Retinal pigment epithelial cell (primary cell): ENCODE measurements around the gene CPVL.

Source experiments
- DNase-seq: peaks from one replicate; pipeline ENCODE4 v3.0.0-alpha.2; 2010; ENCODE audit warnings: low read depth
- H3K4me3 ChIP-seq: 2 replicates; pipeline ENCODE4 v1.5.1; 2011; ENCODE audit warnings: mild to moderate bottlenecking, low read length, control low read depth, moderate library complexity
- CTCF ChIP-seq: conservative IDR thresholded peaks from 2 replicates; pipeline ENCODE4 v1.5.1; 2011; ENCODE audit warnings: low read depth, low read length, control low read depth, inconsistent platforms

The CPVL gene

GRCh38 chr7:29045258-29046086 is 100.9 kb downstream of the CPVL start:
- TF ChIP-seq CTCF, result no peak
- no peak for DNase-seq
- no peak overlapping the region for H3K4me3 ChIP-seq

- no peak for DNase-seq
- H3K4me3 ChIP-seq, result no peak overlapping the region
- no peak for TF ChIP-seq CTCF
Observed at GRCh38 chr7:29044554-29044953, 101.8 kb downstream of the CPVL start.

GRCh38 chr7:29043576-29043975 is 102.8 kb downstream of the CPVL start:
- no peak overlapping the region for H3K4me3 ChIP-seq
- TF ChIP-seq CTCF, result no peak
- DNase-seq, result no peak

GRCh38 chr7:29042824-29043231 is 103.5 kb downstream of the CPVL start:
- DNase-seq, result no peak
- TF ChIP-seq CTCF, result no peak
- no peak overlapping the region for H3K4me3 ChIP-seq

- no peak overlapping the region for H3K4me3 ChIP-seq
- DNase-seq, result no peak
- no peak for TF ChIP-seq CTCF
Observed at GRCh38 chr7:29041991-29042390, 104.3 kb downstream of the CPVL start.

GRCh38 chr7:29040579-29040925 is 105.8 kb downstream of the CPVL start:
- TF ChIP-seq CTCF, result no peak
- no peak overlapping the region for H3K4me3 ChIP-seq
- no peak for DNase-seq
